ENCODE results near the gene NUCB2. TPM values are rescaled to one million over a fixed set of nuclear protein-coding genes. Genes with fewer than 3 reads are reported as not detected.
"Not testable (repeated sequence)": the region's sequence is repeated elsewhere in the genome, so short reads cannot be mapped to it uniquely, and the experiment has no call there.

The NUCB2 gene
- total and polyA plus RNA-seq, 10 of the 15 experiments (the other 5 are each of a cell fraction or from before 2014, with no cell fraction given): 16.0 to 74.1 (median 52.1) TPM

- H3K4me3 ChIP-seq: no peak overlapping the region
- H3K27me3 ChIP-seq (replicated peaks in 1 of 2; ENCODE audit: control insufficient read depth in 2 of 2, insufficient read depth in 2 of 2, low read length in 1 of 2): no peaks in the 10 kb centered on the region
- H3K79me2 ChIP-seq (ENCODE audit: control insufficient read depth, insufficient read depth, low read length): no peaks in the 10 kb centered on the region
- no peaks in the 10 kb centered on the region for H3K4me1 ChIP-seq (ENCODE audit: control insufficient read depth, insufficient read depth, low read length)
- no TSS peak for BruUV-seq (replicated peaks)
- no peak for FAIRE-seq
- H3K27ac ChIP-seq (ENCODE audit: control insufficient read depth, insufficient read depth): no peak overlapping the region
- H4K20me1 ChIP-seq (ENCODE audit: control insufficient read depth, insufficient read depth): no peaks in the 10 kb centered on the region
- H3K9me3 ChIP-seq (replicated peaks; ENCODE audit: control insufficient read depth, insufficient read depth, low read length): no peaks in the 10 kb centered on the region
- POLR2A ChIA-PET: interaction anchor here (0.7 to 1.3 kb wide), 3 partner anchors 8 to 36 kb away, joined by 3 to 5 read pairs (median 5); no protein-coding TSS in a partner anchor
- RAD21 ChIA-PET (ENCODE audit: unreplicated experiment): interaction anchor here (1.1 kb wide), 1 partner anchor 8 kb away, joined by 3 read pairs; no protein-coding TSS in a partner anchor
- intact Hi-C loops (cut with micrococcal nuclease; ENCODE audit: unreplicated experiment) (no loop called here), in situ Hi-C loops (cut with MboI) (no loop called here)
- no peak overlapping the region for H2AFZ ChIP-seq (ENCODE audit: control insufficient read depth, low read depth, low read length)
- no peak overlapping the region for H3K9ac ChIP-seq (ENCODE audit: control insufficient read depth, insufficient read depth, low read length)
- no peaks in the 10 kb centered on the region for H3K36me3 ChIP-seq (ENCODE audit: control insufficient read depth in 2 of 2, insufficient read depth in 2 of 2, low read length in 1 of 2)
- no peak for TF ChIP-seq PKNOX1 (IDR thresholded peaks at IDR 0.05)
- TF ChIP-seq EZH2 (IDR thresholded peaks at IDR 0.05; ENCODE audit: borderline replicate concordance, control insufficient read depth, low read depth, low read length): no peak
- no peak for TF ChIP-seq SUZ12 (IDR thresholded peaks at IDR 0.05; ENCODE audit: unreplicated experiment)
- TF ChIP-seq HDGF (IDR thresholded peaks at IDR 0.05): no peak
- TF ChIP-seq MXI1 (IDR thresholded peaks at IDR 0.05; ENCODE audit: low read depth, low read length): no peak
- no peak for TF ChIP-seq TCF12 (IDR thresholded peaks at IDR 0.05; ENCODE audit: low read depth, low read length)
- no peak for TF ChIP-seq HDAC2 (IDR thresholded peaks at IDR 0.05)
- TF ChIP-seq ATF2 (IDR thresholded peaks at IDR 0.05; ENCODE audit: low read length): no peak
- TF ChIP-seq GABPA (IDR thresholded peaks at IDR 0.05; ENCODE audit: low read depth): no peak
- no peak for TF ChIP-seq IRF5 (IDR thresholded peaks at IDR 0.05; ENCODE audit: borderline replicate concordance)
- no peak for TF ChIP-seq MAX (IDR thresholded peaks at IDR 0.05; ENCODE audit: low read depth, low read length)
- no peak for TF ChIP-seq POU2F2 (IDR thresholded peaks at IDR 0.05; ENCODE audit: borderline replicate concordance, low read depth, low read length)
- no peak for ATAC-seq
- CTCF ChIA-PET: interaction anchor here (0.9 to 1.9 kb wide), 3 partner anchors 8 to 134 kb away, joined by 3 to 4 read pairs (median 3); no protein-coding TSS in a partner anchor
- SMC1A ChIA-PET (ENCODE audit: uncharacterized antibody, unreplicated experiment): interaction anchor here (0.8 to 1.3 kb wide), 3 partner anchors 8 to 22 kb away, joined by 3 to 4 read pairs (median 3); no protein-coding TSS in a partner anchor
- 98% methylated on average over 3 of the region's 5 CpGs for WGBS (ENCODE audit: insufficient coverage, insufficient replicate concordance, low lambda C conversion rate, missing lambda C conversion rate)
- DNase-seq (ENCODE audit: low read depth, low spot score): no peak
- no peak overlapping the region for H3K4me2 ChIP-seq (ENCODE audit: control insufficient read depth, insufficient read depth)
Observed at GRCh38 chr11:17267576-17267975, 9.0 kb upstream of the NUCB2 start.

- BruUV-seq (replicated peaks); H3K4me3 ChIP-seq; H4K20me1 ChIP-seq (ENCODE audit: control insufficient read depth, insufficient read depth); H3K27ac ChIP-seq (ENCODE audit: control insufficient read depth, insufficient read depth); H3K27me3 ChIP-seq (replicated peaks in 1 of 2; ENCODE audit: control insufficient read depth in 2 of 2, insufficient read depth in 2 of 2, low read length in 1 of 2); intact Hi-C loops (cut with micrococcal nuclease; ENCODE audit: unreplicated experiment); in situ Hi-C loops (cut with MboI); RAD21 ChIA-PET (ENCODE audit: unreplicated experiment); FAIRE-seq; H3K36me3 ChIP-seq (ENCODE audit: control insufficient read depth in 2 of 2, insufficient read depth in 2 of 2, low read length in 1 of 2); H3K9me3 ChIP-seq (replicated peaks; ENCODE audit: control insufficient read depth, insufficient read depth, low read length); ATAC-seq; H2AFZ ChIP-seq (ENCODE audit: control insufficient read depth, low read depth, low read length); H3K9ac ChIP-seq (ENCODE audit: control insufficient read depth, insufficient read depth, low read length); DNase-seq (ENCODE audit: low read depth, low spot score); H3K79me2 ChIP-seq (ENCODE audit: control insufficient read depth, insufficient read depth, low read length); H3K4me1 ChIP-seq (ENCODE audit: control insufficient read depth, insufficient read depth, low read length); H3K4me2 ChIP-seq (ENCODE audit: control insufficient read depth, insufficient read depth): not testable (repeated sequence)
- POLR2A ChIA-PET: interaction anchor here (0.5 to 1.5 kb wide), 2 partner anchors 13 to 58 kb away, joined by 5 read pairs; no protein-coding TSS in a partner anchor
- SMC1A ChIA-PET (ENCODE audit: uncharacterized antibody, unreplicated experiment): interaction anchor here (0.6 to 2.1 kb wide), 3 partner anchors 9 to 108 kb away, joined by 3 to 8 read pairs (median 4); no protein-coding TSS in a partner anchor
- CTCF ChIA-PET: interaction anchor here (0.8 to 1.9 kb wide), 2 partner anchors 15 to 20 kb away, joined by 3 to 4 read pairs; no protein-coding TSS in a partner anchor
- WGBS (ENCODE audit: insufficient coverage, insufficient replicate concordance, low lambda C conversion rate, missing lambda C conversion rate): 39% methylated on average over 5 of the region's 5 CpGs
Observed at GRCh38 chr11:17268500-17268899, 8.0 kb upstream of the NUCB2 start.

Measured in GM12878 (cell line).